Epithelial cell of proximal tubule (primary cell): ENCODE data around the gene FYN. TPM values are rescaled to one million over a fixed set of nuclear protein-coding genes. Genes with fewer than 3 reads are reported as not detected.

Experiments used
- DNase-seq: peaks from one replicate; pipeline ENCODE4 v3.0.0-alpha.2; 2011; ENCODE audit warnings: low read depth
- H3K4me3 ChIP-seq: 2 replicates; pipeline ENCODE4 v1.5.1; 2011; ENCODE audit warnings: low read depth, mild to moderate bottlenecking, low read length
- CTCF ChIP-seq: conservative IDR thresholded peaks from 2 replicates; pipeline ENCODE4 v1.5.1; 2012; ENCODE audit warnings: low read depth, mild to moderate bottlenecking, low read length
- total RNA-seq: library from RNA; depleted of rRNA; stranded (reverse); fragments of >200 nt; gene quantifications from 2 replicates; pipeline ENCODE4 v1.2.3, GENCODE V29; 2015

Gene FYN
- total RNA-seq, 1 donor from 2014 or later = 55.4 TPM

- no peak for DNase-seq
- no peak for TF ChIP-seq CTCF
- no peak overlapping the region for H3K4me3 ChIP-seq
Measured at GRCh38 chr6:111674413-111674812, 198.8 kb downstream of the FYN start.

GRCh38 chr6:111673937-111674336, 199.3 kb downstream of the FYN start:
- no peak overlapping the region for H3K4me3 ChIP-seq
- no peak for TF ChIP-seq CTCF

GRCh38 chr6:111673532-111673931, 199.7 kb downstream of the FYN start:
- TF ChIP-seq CTCF = no peak
- DNase-seq = no peak
- H3K4me3 ChIP-seq = no peak overlapping the region

More at GRCh38 chr6:111673937-111674336, 199.3 kb downstream of the FYN start:
- DNase-seq = no peak

GRCh38 chr6:111672761-111673450, 200.3 kb downstream of the FYN start:
- TF ChIP-seq CTCF = no peak
- H3K4me3 ChIP-seq = no peak overlapping the region

GRCh38 chr6:111669326-111669725, 203.9 kb downstream of the FYN start:
- DNase-seq = no peak
- no peak for TF ChIP-seq CTCF
- H3K4me3 ChIP-seq = no peak overlapping the region

More at GRCh38 chr6:111672761-111673450, 200.3 kb downstream of the FYN start:
- no peak for DNase-seq

GRCh38 chr6:111668410-111668809, 204.8 kb downstream of the FYN start:
- no peak overlapping the region for H3K4me3 ChIP-seq
- no peak for DNase-seq
- TF ChIP-seq CTCF = peak; percentile 39

GRCh38 chr6:111667931-111668330, 205.3 kb downstream of the FYN start:
- H3K4me3 ChIP-seq = no peak overlapping the region
- TF ChIP-seq CTCF = no peak
- no peak for DNase-seq
